Activated naive CD4-positive, alpha-beta T cell treated with anti-CD3 and anti-CD28 coated beads, Interleukin-2, amount 10 ng/mL, durations not matched to agents 7 days and 5 days (primary cell): Measurements from ENCODE around the gene GRM8.
"Not testable (repeated sequence)": the region's sequence is repeated elsewhere in the genome, so short reads cannot be mapped to it uniquely, and the experiment has no call there.

Experiments used
- CTCF ChIA-PET: fragments of 350-600 bp; sonication (Branson Sonifier 250); formaldehyde crosslinking; loops from one replicate; lab custom pipeline; 2021; ENCODE audit warnings: antibody characterized with exemption; lab: Charles Lee
- DNase-seq: peaks from one replicate; pipeline ENCODE4 v3.0.0-alpha.2; 2020
- H3K27ac Mint-ChIP-seq: one replicate; pipeline ENCODE4 v1.8.0; 2021; ENCODE audit warnings: mild to moderate bottlenecking, moderate library complexity, mixed read lengths
- H3K27me3 Mint-ChIP-seq: one replicate; pipeline ENCODE4 v1.8.0; 2021; ENCODE audit warnings: mild to moderate bottlenecking, mixed read lengths
- H3K36me3 Mint-ChIP-seq: one replicate; pipeline ENCODE4 v1.8.0; 2021; ENCODE audit warnings: mixed read lengths
- H3K4me1 Mint-ChIP-seq: one replicate; pipeline ENCODE4 v1.8.0; 2021; ENCODE audit warnings: mixed read lengths
- H3K4me3 Mint-ChIP-seq: one replicate; pipeline ENCODE4 v1.8.0; 2021; ENCODE audit warnings: mild to moderate bottlenecking, moderate library complexity, mixed read lengths
- H3K9me3 Mint-ChIP-seq: one replicate; pipeline ENCODE4 v1.8.0; 2021; ENCODE audit warnings: mixed read lengths

GRM8 gene

GRCh38 chr7:126931581-126931980 lies 321.2 kb downstream of the GRM8 start:
- no peak overlapping the region for H3K27ac Mint-ChIP-seq
- no peak overlapping the region for H3K4me3 Mint-ChIP-seq
- no peaks in the 10 kb centered on the region for H3K9me3 Mint-ChIP-seq
- H3K36me3 Mint-ChIP-seq, result no peaks in the 10 kb centered on the region
- peaks cover 4% of the 10 kb centered on the region for H3K27me3 Mint-ChIP-seq
- H3K4me1 Mint-ChIP-seq, result no peaks in the 10 kb centered on the region
- CTCF ChIA-PET, result no interaction called here
- DNase-seq, result no peak

DNA sequence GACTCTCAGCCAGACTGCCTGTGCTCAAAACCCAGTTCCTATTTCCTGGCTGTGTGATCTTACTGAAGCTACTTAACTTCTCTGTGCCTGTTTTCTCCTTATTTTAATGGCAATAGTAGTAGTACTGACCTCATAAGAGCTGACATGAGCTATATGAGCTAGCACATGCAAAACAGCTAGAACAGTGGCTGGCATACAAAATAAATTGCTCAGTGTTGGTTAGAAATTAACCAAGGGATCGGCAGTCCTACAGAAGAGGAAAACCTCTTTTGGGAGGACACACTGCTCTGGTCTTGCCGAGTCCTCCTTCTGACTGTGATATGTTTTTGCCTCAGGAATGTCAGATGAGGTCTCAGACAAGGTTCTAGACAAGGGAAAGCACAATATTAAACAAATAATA lies 322.6 kb downstream of the GRM8 start:
- CTCF ChIA-PET, result no interaction called here
- Mint-ChIP-seq H3K36me3 (no peaks in the 10 kb centered on the region), H3K27me3 (peaks cover 4% of the 10 kb centered on the region), H3K4me3 (no peak overlapping the region), H3K27ac (no peak overlapping the region), H3K4me1 (no peaks in the 10 kb centered on the region), H3K9me3 (no peaks in the 10 kb centered on the region)
- no peak for DNase-seq

GRCh38 chr7:126924477-126924876 lies 328.3 kb downstream of the GRM8 start:
- Mint-ChIP-seq H3K36me3 (no peaks in the 10 kb centered on the region), H3K27ac (no peak overlapping the region), H3K9me3 (no peaks in the 10 kb centered on the region), H3K4me3 (no peak overlapping the region), H3K27me3 (no peaks in the 10 kb centered on the region), H3K4me1 (no peaks in the 10 kb centered on the region)
- DNase-seq, result no peak
- CTCF ChIA-PET, result no interaction called here

GRCh38 chr7:126911627-126912026 lies 341.1 kb downstream of the GRM8 start:
- H3K36me3 Mint-ChIP-seq, H3K27me3 Mint-ChIP-seq, H3K4me1 Mint-ChIP-seq, H3K4me3 Mint-ChIP-seq, CTCF ChIA-PET, H3K27ac Mint-ChIP-seq, H3K9me3 Mint-ChIP-seq, DNase-seq: not testable (repeated sequence)

DNA sequence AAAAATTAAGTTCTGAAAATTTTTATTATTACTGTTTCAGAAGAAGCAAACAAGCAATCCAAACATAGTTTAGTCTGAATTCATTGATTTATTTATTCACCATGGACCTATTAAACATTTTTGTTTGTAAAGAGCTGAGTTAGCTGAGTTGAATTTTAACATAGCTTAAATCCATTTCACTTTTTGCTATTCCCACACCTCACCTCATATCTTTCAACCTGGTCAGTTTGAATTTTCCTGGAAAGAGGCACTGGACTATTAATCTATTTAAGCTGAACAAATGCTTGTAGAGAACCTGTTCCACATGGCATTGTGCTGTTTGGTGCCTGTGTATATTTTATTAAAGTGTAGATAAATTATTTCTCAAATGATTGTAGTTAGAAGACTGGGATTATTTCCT lies 344.2 kb downstream of the GRM8 start:
- CTCF ChIA-PET, H3K27ac Mint-ChIP-seq, H3K4me3 Mint-ChIP-seq: not testable (repeated sequence)

DNA sequence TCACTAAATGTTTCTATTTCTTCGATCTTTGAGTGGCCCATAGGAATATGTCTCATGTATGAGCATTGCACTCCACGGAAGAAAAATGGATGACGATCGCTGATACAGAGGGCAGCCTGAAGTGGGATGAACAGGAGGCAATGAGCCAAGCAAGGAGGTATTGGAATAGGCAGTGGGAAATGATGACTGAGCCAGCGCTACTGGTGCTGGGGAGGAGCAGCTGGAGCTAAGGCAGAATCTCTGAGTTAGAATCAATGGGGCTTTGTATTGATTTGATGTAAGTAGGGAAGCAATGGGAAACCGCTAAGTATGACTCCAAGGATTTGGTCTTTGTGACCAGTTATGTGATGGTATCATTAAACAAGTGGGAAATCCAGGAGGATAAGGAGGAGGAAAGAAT lies 345.1 kb downstream of the GRM8 start:
- H3K9me3 Mint-ChIP-seq, H3K4me3 Mint-ChIP-seq, H3K27ac Mint-ChIP-seq, H3K36me3 Mint-ChIP-seq, CTCF ChIA-PET, DNase-seq, H3K27me3 Mint-ChIP-seq, H3K4me1 Mint-ChIP-seq: not testable (repeated sequence)

More for the DNA sequence above, 344.2 kb downstream of the GRM8 start:
- DNase-seq, H3K27me3 Mint-ChIP-seq, H3K4me1 Mint-ChIP-seq, H3K36me3 Mint-ChIP-seq, H3K9me3 Mint-ChIP-seq: not testable (repeated sequence)

- H3K36me3 Mint-ChIP-seq, DNase-seq, H3K27ac Mint-ChIP-seq, H3K4me1 Mint-ChIP-seq, CTCF ChIA-PET, H3K4me3 Mint-ChIP-seq, H3K9me3 Mint-ChIP-seq, H3K27me3 Mint-ChIP-seq: not testable (repeated sequence)
Observed at GRCh38 chr7:126905255-126905654, 347.5 kb downstream of the GRM8 start.

DNA sequence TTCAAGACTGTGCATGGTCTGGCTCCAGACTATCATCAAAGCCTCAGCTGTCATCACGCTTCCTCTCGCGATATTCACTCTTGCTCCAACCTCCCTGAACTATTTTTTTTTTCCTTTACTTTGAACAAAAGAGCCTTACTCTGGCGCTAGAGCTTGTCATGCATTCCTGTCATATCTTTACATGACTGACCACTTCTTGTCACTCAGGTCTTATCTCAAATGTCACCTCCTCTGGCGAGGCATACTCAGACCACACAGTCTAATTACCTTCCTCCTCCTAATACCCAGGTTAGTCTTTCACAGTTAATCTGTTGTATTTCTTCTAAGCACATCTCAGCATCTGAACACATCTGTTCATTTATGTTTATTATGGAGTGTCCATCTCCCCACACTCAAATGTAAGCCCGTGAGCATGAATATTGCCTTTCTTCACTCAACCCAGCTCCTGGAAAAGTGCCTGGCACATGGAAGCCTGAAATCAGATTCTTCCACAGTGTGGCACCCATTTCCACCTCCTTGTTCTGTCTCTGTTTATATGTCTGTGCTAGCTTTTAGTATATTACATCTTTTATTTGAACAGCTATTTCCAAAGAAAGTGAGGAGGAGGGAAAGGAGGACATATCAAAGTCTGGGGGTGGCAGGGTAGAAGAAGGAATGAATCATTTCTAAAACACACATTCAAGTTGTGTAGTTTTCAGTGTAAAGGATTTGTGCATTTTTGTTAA lies 351.5 kb downstream of the GRM8 start:
- H3K4me3 Mint-ChIP-seq, H3K9me3 Mint-ChIP-seq, H3K27ac Mint-ChIP-seq, H3K27me3 Mint-ChIP-seq, H3K4me1 Mint-ChIP-seq, DNase-seq, H3K36me3 Mint-ChIP-seq: not testable (repeated sequence)
- CTCF ChIA-PET, result interaction anchor here (1.1 kb wide), 1 partner anchor 98 kb away, joined by 3 read pairs; no protein-coding TSS in a partner anchor

- DNase-seq, H3K27ac Mint-ChIP-seq, H3K4me1 Mint-ChIP-seq, H3K27me3 Mint-ChIP-seq, CTCF ChIA-PET, H3K4me3 Mint-ChIP-seq, H3K9me3 Mint-ChIP-seq, H3K36me3 Mint-ChIP-seq: not testable (repeated sequence)
Observed at GRCh38 chr7:126887980-126888379, 364.8 kb downstream of the GRM8 start.

- DNase-seq, H3K4me1 Mint-ChIP-seq, H3K9me3 Mint-ChIP-seq, H3K4me3 Mint-ChIP-seq, H3K27ac Mint-ChIP-seq, H3K36me3 Mint-ChIP-seq, CTCF ChIA-PET, H3K27me3 Mint-ChIP-seq: not testable (repeated sequence)
Observed at GRCh38 chr7:126887560-126887959, 365.2 kb downstream of the GRM8 start.

GRCh38 chr7:126882730-126883129 lies 370.0 kb downstream of the GRM8 start:
- H3K27me3 Mint-ChIP-seq, H3K4me1 Mint-ChIP-seq: not testable (repeated sequence)

GRCh38 chr7:126881908-126882307 lies 370.8 kb downstream of the GRM8 start:
- H3K27ac Mint-ChIP-seq, CTCF ChIA-PET, H3K9me3 Mint-ChIP-seq, H3K27me3 Mint-ChIP-seq, H3K4me1 Mint-ChIP-seq, H3K4me3 Mint-ChIP-seq, H3K36me3 Mint-ChIP-seq, DNase-seq: not testable (repeated sequence)

More at GRCh38 chr7:126882730-126883129, 370.0 kb downstream of the GRM8 start:
- H3K9me3 Mint-ChIP-seq, CTCF ChIA-PET, H3K36me3 Mint-ChIP-seq, H3K27ac Mint-ChIP-seq, DNase-seq, H3K4me3 Mint-ChIP-seq: not testable (repeated sequence)

GRCh38 chr7:126881315-126881714 lies 371.4 kb downstream of the GRM8 start:
- no peaks in the 10 kb centered on the region for H3K4me1 Mint-ChIP-seq
- no peaks in the 10 kb centered on the region for H3K9me3 Mint-ChIP-seq
- no peak for DNase-seq
- no peak overlapping the region for H3K4me3 Mint-ChIP-seq
- H3K36me3 Mint-ChIP-seq, result no peaks in the 10 kb centered on the region
- CTCF ChIA-PET, result no interaction called here
- H3K27me3 Mint-ChIP-seq, result no peaks in the 10 kb centered on the region
- H3K27ac Mint-ChIP-seq, result no peak overlapping the region

DNA sequence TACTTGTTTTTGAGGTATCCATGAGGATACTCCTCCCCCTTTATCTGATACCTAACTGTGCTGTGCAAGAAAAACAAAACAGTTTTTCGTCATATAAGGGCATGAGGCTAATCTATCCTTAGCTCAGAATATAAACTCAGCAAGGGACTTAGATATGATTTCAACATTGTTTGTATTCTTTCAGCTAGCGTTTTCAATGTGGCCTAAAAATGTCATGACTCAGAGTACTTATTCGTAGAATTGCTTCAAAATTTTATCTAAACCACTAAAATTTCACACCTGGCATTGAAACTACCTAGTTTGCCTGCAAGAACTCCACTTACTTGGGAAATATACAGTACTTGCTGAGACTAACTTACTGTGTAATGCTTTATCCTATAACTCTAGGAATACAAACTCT lies 376.2 kb downstream of the GRM8 start:
- H3K36me3 Mint-ChIP-seq, DNase-seq, H3K4me3 Mint-ChIP-seq, CTCF ChIA-PET, H3K27ac Mint-ChIP-seq, H3K27me3 Mint-ChIP-seq, H3K4me1 Mint-ChIP-seq, H3K9me3 Mint-ChIP-seq: not testable (repeated sequence)

- no peaks in the 10 kb centered on the region for H3K9me3 Mint-ChIP-seq
- DNase-seq, result no peak
- no peak overlapping the region for H3K4me3 Mint-ChIP-seq
- CTCF ChIA-PET, result interaction anchor here (0.6 kb wide), 1 partner anchor 1143 kb away, joined by 5 read pairs; no protein-coding TSS in a partner anchor
- H3K27me3 Mint-ChIP-seq, result no peaks in the 10 kb centered on the region
- no peaks in the 10 kb centered on the region for H3K4me1 Mint-ChIP-seq
- H3K27ac Mint-ChIP-seq, result no peak overlapping the region
- no peaks in the 10 kb centered on the region for H3K36me3 Mint-ChIP-seq
Observed at GRCh38 chr7:126856691-126857291, 395.9 kb downstream of the GRM8 start.
